HG03442 (cell line): ENCODE data around the gene SLC12A4.
A peak's percentile ranks its signal among the peaks of the same experiment; 100 is the strongest.
"Not testable (repeated sequence)": the region's sequence is repeated elsewhere in the genome, so short reads cannot be mapped to it uniquely, and the experiment has no call there.

ENCODE experiments used
- ATAC-seq: cut with Tn5 transposase; IDR thresholded peaks from one replicate; pipeline ENCODE4 v1.9.1; 2021; ENCODE audit warnings: mild to moderate bottlenecking, moderate library complexity; ENCODE audit not compliant: unreplicated experiment

Gene SLC12A4

DNA sequence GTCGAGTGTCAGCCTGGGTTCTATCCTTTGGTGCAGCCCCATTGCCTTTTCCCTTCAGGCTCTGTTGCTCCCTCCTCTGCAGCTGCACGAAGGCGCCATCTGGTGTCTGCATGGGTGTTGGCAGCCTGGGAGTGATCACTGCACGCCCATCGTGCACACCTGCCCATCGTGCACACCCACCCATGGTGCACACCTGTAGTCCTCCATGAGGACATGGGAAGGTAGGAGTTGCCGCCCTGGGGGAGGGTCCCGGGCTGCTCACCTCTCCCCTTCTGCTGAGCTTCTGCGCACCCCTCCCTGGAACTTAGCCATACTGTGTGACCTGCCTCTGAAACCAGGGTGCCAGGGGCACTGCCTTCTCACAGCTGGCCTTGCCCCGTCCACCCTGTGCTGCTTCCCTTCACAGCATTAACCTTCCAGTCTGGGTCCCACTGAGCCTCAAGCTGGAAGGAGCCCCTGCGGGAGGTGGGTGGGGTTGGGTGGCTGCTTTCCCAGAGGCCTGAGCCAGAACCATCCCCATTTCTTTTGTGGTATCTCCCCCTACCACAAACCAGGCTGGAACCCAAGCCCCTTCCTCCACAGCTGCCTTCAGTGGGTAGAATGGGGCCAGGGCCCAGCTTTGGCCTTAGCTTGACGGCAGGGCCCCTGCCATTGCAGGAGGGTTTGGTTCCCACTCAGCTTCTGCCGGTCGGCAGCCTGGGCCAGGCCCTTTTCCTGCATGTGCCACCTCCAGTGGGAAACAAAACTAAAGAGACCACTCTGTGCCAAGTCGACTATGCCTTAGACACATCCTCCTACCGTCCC, 39.7 kb downstream of the SLC12A4 start:
- peak; percentile 49 for ATAC-seq

DNA sequence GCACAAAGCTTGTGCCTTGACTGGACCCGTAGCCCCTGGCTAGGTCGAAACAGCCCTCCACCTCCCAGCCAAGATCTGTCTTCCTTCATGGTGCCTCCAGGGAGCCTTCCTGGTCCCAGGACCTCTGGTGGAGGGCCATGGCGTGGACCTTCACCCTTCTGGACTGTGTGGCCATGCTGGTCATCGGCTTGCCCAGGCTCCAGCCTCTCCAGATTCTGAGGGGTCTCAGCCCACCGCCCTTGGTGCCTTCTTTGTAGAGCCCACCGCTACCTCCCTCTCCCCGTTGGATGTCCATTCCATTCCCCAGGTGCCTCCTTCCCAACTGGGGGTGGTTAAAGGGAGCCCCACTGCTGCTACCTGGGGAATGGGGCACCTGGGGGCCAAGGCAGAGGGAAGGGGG, 40.3 kb downstream of the SLC12A4 start:
- no peak for ATAC-seq

DNA sequence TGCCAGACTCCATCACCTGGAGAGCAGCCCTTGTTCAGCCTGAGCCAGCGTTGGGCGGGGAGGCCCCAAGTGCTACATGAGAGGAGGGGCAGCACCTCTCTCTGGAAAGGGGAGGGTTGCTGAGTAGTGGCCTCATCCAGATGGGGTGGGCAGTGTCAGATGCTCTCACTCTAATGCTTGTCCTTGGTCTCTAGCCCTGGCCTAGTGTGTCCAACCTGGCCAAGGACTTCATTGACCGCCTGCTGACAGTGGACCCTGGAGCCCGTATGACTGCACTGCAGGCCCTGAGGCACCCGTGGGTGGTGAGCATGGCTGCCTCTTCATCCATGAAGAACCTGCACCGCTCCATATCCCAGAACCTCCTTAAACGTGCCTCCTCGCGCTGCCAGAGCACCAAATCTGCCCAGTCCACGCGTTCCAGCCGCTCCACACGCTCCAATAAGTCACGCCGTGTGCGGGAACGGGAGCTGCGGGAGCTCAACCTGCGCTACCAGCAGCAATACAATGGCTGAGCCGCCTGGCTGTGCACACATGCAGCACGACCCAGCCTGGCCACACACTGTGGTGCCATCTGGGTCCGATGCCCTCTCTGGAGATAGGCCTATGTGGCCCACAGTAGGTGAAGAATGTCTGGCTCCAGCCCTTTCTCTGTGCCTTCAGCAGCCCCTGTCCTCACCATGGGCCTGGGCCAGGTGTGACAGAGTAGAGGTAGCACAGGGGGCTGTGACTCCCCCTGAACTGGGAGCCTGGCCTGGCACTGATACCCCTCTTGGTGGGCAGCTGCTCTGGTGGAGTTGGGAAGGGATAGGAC, 41.1 kb downstream of the SLC12A4 start:
- ATAC-seq: no peak

DNA sequence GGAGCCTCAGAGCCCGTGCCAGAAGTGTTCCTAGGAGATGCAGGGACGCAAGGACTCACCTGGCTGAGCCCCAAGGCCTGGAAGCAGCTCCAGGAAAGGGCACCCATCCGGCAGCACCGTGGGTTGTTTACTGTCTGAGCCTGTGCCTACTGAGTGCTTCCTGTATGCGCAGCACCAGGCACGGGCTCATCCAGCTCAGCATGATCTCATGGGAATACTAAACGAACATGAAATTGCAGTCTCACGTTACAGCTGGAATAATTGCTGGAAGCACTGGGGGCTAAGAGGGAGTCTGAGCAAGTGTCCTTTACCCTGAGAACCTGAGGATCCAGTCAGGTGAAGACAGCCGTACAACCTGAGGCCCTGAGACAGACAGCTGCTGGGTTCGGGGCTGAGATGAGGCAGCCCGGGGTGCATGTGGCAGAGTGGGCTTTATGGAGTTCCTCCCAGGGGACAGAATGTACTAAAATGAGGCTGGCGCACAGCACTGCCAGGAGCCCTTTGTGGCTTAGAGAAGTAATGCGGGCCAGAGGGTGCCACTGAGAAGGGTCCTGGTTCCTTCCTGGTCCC, 42.2 kb downstream of the SLC12A4 start:
- ATAC-seq: no peak

DNA sequence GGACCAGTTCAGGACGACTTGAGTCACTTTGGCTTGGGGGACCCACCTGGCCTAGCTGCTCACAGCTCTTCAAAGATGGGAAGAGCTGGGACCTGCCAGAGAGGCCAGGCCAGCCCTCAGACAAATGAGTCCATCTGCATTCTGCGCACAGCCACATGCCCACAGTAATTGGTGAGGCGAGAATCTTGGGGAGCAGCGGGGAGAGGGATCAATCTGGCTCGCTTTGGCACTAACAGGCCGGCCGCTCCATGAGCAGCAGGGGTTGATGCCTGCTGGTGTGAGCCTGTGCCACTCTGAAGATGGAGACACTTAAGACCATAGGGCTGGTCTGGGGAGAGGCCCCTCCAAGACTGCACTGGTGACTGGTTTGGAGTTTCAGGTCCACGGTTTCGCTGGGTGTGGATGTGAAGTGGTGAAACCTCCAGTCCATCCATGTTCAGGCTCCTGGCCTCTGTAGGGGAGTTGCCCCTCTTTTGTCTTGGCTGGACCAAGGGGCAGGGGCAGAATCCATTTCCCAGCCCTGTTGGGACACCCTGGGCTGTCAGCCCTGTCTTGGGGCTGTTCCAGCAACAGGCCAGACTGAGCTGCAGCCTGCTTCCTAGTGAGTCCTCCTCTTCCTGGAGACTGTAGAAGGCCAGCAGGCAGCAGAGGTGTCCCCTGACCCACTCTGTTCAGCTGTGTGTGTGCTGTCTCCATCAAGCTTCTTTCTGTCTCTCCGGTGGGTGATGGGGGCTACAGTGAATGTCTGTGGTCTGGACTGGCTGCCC, 44.1 kb downstream of the SLC12A4 start:
- ATAC-seq: no peak

DNA sequence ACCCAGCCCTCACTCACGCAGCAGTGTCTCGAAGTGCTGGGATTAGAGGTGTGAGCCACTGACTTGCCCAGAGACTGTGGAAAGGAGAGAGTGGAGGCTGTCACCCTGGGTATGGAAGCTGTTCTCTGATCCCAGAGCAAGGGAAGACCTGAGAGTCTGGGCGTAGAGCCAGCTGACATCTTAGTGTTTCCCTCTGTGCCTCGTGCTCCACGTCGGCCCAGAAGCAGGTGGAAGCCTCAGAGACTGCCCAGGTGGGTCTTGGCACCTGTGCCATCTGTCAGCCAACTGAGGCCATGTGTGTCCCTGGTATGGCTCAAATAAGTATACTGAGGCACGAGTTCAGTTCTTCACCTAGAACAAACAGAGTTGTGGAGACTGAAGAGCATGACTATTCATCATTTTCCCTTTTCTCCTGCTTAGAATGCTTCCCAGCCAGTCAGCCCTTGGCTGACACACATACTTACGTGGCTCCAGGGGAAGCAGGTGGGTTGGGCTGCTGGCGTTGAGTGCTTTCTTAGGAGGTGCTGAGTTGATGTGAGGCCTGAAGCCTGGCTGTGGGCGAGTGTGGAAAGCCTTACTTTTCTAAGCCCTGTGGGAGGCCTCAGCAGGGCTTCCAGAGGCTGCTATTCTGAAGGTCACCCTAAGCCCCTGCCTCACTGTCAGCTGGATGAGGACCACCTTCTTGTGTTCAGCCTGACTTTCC, 44.9 kb downstream of the SLC12A4 start:
- no peak for ATAC-seq

DNA sequence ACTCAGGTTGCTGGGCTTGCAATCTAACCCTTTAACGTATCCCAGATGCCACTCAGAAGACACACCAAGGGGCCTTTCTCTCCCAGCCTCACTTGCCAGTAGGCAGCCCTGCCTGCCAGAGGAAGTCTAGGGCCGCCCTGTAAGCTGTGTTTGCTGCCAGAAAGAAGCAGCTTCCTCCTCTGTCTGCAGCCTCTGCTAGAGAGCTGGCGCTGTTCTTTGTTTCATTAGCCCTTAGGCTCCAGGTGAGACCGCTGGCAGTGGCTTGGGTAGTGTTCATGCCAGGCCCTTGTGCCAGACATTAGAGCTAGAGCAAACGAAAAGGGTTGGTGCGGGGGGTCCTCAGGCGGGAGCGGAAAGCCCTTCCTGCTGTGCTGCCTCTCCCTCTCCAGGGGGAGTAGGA, 45.7 kb downstream of the SLC12A4 start:
- ATAC-seq: no peak

DNA sequence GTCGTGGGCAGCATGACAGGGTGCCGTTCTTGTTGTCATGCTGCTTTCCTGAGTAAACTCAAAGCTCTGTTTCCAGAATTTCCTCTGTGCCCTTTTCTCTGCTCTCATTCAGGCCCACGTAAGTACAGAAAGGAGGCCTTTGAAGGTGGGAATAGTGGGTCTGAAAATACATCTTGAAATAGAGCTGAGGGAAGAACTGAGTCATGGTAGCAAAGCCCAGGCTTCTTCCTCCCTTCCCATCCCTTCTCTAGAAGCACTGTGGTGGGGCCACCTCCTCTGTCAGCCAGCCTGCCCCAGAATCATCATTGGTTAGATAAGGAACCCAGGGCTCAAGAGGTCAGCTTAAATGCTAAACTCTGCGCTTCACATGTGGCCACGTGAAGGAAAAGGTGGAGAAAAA, 46.2 kb downstream of the SLC12A4 start:
- ATAC-seq: no peak

DNA sequence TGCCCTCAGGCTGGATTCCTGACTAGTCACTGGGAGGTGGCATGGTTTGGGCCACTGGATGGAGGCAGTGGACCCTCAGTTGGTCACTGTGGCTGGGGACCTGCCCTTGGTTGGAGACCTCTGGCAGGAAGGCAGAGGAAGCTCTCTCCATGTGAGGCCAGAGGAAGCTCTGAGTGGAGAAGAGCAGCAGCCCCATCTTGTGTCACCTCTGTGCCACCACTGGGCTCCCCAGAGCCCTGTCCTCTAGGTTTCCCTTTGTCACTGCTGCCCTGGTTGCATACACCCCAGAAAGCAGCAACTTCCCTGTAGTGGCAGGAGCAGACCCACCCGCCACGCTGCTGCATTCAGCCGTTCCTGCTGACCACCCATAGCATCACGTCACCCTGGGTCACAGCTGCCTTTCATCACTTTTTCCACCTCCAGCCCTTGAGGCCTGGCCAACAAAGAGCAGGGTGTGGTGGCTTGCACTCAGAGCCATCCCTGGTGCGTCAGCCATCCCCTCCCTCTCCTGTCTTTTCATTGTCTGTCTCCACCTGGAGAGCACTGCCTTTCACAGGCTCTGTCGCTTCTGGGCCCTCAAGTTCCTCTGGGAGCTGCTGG, 48.7 kb downstream of the SLC12A4 start:
- no peak for ATAC-seq

DNA sequence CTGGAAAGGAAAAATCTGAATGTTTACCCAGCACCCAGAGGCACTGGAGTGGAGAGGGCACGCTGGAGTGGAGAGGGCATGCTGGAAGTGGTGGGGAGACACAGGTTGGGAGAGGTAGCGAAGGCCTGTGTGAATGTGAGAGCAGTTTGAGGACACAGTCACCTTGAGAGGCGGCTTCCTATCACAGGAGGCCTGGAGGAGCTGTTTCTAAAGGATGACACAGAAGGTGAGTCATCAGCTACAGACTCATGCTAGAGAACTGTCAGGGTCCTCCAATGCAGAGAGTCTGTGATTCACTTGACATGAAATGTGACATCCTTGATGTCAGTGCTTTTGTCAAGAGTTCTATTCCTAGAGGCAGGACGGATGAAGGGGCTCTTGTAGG, 50.6 kb downstream of the SLC12A4 start:
- ATAC-seq: no peak

DNA sequence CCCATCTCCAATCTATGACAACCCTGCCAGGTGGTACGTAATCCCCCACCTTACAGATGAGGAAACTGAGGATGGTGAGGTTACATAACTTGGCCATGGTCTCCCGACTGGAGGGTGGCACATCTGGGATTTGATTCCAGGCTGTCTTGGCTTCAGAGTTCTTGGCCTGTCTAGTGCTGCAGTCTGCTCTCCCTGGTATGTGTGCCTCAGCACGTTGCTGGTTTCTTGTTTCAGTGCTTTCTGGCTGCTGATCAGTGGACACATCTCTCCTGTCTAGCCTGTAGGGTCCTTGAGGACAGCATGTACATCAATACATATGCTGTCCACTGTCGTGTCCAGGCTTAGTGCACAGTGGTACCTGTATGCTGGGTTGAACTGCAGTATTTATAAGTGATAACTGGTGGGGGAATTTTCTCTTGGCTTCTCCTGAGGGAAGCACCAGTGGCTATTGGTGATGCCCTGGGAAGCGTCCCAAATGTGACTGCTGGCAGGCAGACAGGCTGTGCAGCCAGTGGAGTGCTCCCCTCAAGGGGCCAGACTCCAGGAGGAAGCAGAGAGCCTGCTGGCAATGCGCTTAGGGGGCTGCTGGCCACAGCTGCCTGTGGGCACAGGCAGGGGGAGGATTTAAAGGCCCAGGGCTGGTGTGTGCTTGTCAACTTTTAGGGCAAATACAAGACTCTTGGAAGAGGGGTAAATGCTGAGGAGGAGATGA, 51.1 kb downstream of the SLC12A4 start:
- no peak for ATAC-seq

DNA sequence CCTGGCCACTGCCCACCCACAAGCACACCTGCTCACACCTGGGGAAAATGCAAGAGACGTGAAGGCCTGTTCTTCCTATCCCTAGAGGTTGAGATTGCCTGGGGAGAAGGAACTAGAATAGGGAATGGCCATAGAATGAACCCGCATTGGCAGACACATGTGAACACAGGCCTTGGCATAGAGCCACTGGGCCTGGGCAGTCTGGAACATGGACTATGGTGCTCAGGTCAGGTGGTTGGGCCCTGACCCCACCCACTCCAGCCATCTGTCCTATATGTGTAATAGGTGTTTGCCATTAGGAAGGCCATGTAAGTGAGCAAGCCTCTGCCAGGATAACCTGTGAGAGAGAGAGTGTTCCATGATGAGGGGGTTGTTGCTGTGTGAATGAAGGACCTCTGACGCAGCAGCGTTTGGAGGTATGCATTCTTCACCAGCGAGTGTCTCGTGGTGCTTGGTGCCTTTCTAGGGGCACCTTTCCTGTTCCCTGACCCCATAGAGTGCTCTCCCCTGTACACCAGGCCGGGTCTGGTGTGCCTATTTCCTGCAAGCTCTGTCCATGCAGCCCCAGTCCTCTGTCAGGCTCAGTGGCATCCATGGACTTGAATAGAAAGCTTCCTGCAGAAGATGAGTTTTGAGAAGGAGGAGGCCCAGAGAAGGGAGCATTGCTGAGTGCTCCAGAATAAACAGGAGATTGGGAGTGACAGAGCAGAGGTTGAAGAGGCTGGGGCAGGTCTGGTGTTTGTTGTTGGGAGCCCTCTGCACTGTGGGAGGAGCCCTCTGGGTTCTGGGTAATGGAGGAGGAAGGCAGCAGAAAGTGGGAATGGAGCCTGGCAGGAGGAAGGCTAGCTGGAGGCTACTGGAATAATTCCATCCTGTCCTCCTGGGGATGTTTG, 52.4 kb downstream of the SLC12A4 start:
- no peak for ATAC-seq

DNA sequence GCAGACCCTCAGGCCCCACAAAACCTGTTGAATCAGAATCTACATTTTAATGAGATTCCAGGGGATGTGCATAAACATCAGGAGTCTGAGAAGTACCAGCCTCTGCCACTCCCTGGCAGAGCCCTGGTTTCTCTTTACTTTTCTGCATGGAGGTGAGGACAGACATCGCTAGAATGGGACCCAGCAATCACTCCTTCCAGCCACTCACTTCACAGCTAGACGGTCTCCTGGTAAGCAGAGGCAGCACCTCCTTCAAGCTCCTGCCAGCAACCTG, 53.0 kb downstream of the SLC12A4 start:
- not testable (repeated sequence) for ATAC-seq

DNA sequence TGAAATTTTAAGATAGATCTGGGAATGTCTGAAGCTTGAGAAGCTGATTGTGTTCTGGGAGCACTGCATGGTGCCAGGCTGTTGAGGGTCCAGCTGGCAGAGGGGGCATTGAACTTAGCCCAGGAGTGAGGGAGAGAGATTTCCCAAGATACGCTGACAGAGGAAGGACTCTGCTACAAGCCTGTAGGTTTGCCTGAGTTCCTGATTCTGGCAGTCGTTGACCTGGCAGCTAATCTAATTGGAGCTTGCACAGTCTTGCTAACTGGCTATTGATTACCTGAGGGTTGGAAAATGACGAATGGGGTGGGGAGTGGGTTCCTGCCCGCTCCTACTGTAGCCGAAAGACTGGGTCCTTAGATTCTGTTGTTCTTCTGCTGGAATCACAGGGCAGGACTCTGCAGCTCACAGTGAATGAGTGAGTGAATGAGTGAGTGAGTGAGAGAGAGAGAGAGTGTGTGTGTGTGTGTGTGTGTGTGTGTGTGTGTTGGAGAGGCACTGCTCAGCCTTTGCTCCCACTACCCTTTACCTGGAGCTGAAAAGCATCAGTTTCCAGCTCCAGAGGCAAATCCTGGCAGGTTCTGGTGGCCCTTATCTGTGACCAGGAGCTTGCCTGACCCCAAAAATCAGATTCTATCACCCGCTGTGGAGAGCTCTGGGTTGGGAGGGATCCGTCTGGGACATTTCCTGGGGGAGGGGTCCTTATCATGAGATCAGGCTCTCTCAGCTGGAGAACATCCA, 53.5 kb downstream of the SLC12A4 start:
- no peak for ATAC-seq

DNA sequence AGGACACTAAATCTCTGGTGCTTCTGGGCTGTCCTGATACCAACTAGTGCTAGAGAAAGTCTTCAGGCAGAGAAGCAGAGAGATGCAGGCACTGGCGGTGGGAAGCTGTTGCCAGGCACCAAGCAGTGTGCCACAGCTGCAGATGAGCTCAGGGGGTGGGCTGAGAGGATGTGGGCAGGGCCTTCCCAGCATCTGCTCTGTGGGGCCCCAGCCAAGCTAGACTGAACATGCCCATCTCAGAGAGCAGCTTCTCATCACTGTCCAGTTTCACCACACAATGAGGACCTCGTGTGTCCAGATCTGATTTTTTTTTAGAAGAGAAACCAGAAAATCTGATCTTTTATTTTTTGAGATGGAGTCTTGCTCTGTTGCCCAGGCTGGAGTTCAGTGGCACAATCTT, 58.3 kb downstream of the SLC12A4 start:
- no peak for ATAC-seq

DNA sequence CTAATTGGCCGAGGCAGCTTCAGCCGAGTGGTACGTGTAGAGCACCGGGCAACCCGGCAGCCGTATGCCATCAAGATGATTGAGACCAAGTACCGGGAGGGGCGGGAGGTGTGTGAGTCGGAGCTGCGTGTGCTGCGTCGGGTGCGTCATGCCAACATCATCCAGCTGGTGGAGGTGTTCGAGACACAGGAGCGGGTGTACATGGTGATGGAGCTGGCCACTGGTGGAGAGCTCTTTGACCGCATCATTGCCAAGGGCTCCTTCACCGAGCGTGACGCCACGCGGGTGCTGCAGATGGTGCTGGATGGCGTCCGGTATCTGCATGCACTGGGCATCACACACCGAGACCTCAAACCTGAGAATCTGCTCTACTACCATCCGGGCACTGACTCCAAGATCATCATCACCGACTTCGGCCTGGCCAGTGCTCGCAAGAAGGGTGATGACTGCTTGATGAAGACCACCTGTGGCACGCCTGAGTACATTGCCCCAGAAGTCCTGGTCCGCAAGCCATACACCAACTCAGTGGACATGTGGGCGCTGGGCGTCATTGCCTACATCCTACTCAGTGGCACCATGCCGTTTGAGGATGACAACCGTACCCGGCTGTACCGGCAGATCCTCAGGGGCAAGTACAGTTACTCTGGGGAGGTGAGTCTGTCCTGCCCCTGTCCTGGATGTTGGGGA, 59.2 kb downstream of the SLC12A4 start:
- no peak for ATAC-seq

DNA sequence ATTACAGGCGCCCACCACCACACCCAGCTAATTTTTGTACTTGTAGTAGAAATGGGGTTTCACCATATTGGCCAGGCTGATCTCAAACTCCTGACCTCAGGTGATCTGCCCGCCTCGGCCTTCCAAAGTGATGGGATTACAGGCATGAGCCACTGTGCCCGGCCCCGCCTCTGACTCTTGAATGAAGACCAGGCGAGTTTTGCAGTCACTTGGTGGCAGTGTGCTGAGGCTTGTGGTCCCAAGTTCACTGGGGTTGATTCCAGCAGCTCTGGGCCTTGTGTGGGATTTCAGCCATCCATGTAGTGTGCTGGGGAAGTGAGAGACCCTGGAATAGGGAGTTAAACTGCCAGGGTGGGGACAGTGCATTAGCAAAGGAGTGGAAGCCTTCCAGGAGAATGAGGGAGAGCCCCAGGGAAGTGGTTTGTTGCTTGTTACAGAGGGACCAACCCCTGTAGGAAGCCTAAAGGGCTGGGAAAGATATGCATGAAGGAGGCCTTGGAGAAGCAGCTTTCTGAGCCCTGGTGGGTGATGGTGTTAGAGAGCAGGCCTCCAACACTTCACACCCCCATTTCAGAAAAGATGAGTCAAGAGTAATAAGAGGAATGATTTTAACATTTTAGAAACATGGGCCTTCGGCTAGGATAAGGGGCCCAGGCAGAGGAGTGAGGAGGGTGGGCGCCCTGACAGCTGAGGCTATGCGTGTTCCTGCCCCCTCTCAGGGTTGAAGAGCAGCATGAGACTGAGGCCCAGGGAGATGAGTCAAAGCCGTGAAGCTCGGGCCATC, 60.8 kb downstream of the SLC12A4 start:
- no peak for ATAC-seq
